HT1080 (cell line): ENCODE data around the gene AXIN1. TPM values are rescaled to one million over a fixed set of nuclear protein-coding genes. Genes with fewer than 3 reads are reported as not detected.
"Not testable (repeated sequence)": the region's sequence is repeated elsewhere in the genome, so short reads cannot be mapped to it uniquely, and the experiment has no call there.

Experiments used
- DNase-seq: peaks from one replicate; pipeline ENCODE4 v3.0.0-alpha.2; 2015; ENCODE audit warnings: low read depth
- total RNA-seq: library from RNA; depleted of rRNA; stranded (reverse); fragments of >200 nt; shearing (Covaris generic); gene quantifications from 2 replicates; pipeline ENCODE4 v1.2.3, GENCODE V29; 2014

The AXIN1 gene
- total RNA-seq, 1 experiment from 2014 or later, result 24.5 TPM

DNA sequence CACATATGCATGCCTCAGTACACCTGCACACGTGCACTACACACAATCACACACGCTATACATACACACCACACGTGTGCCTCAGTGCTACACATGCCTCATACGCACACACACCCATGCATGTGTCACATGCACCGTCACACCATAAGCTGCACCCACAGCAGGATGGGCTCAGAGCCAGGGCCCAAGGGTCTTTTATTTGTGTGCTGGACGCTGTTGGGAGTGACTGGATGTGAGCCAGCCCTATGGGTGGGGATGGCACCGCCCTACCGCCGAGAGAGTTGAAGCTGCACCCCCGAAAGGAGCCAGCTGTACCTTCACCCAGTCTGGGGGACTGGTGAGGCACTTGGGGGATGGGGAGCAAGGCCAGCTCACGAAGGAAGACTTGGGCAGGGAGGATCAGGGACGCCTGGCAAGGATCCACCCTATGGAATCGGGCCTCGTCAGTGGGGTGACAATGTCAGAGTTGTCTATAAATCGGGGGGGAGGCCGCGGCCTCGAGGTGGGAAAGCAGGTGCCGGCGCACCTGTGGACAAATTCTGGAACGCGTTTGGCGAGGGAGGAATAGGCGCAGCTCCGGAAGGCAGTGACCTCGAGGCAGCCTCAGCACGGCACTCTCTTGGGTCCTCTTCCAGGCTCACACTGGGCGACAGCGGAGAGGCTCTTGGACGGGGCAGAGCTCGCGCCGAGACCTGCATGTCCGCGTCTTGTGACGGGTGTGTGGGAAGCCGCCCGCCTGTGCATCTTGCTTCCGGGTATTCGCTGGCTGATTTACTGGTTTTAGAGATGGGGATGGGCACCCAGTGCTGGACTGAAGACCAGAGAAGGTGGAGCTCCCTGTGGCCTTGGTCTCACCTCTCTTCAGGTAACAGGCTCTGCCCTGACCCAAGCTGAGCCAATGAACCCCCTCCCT is 84.1 kb downstream of the AXIN1 start:
- no peak for DNase-seq

DNA sequence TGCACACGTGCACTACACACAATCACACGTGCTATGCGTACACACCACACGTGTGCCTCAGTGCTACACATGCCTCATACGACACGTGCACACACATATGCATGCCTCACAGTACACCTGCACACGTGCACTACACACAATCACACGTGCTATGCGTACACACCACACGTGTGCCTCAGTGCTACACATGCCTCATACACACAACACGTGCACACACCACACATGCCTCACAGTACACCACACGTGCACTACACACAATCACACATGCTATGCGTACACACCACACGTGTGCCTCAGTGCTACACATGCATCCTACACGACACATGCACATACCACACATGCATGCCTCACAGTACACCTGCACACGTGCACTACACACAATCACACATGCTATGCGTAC is 85.0 kb downstream of the AXIN1 start:
- not testable (repeated sequence) for DNase-seq

DNA sequence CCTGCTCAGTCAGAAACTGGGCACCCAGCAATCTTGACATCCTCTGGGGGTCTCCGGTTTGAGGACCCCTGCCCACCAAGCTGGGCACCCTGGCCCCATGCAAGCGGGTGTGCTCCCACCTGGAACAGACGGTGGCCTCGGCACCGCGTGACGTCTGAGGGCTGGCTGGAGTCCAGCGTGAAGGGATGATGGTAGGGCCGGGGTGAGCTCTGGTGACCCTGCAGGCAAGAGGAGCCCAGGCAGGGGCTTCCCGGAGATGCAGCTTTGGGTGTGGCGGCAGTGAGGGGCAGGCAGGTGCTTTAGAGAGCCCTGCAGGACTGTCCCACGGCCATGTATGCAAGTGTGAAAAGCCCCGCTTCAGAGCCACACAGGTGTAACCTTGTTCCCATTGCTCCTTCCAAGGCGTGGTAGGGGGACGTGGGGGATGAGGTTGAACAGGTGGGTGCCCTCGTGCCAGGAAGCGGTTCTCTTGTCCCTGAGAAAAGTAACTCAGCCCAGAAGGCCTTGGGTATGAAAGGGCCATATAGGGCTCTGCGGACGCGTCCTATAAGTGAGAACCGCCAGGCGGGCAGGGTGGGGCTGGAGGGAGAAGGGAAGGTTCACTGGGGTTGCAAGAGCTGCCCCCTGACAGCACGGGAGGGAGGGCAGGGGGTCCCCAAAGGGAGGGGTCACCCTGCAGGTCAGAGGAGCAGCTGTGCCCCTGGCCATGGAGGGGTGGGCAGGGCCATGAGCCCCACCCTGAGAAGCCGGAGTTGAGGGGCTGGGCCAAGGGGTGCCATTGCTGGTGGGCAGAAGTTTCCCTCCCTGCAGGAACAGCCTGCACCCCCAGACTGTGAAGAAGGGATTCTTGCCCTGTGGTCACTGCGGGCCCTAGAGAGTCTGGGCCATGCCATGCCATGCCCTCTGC is 86.0 kb downstream of the AXIN1 start:
- no peak for DNase-seq

DNA sequence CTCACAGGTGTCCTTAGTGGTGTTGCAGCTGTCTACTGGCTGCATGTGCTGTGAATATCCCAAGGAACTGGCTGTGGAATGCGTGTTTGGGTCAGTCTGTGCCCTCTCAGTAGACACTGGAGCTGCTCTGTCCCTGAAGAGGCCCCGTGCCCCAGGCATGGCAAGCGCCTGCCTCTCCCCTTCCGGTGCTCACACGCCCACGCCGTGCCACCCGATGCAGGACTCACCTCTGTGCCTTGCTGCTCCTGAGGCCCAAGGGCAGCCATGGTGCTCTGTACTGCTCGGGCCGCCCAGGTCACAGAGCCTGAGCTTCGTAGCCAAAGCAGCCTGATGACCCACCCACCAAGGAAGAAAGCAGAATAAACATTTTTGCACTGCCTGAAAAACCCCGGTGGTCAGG is 86.8 kb downstream of the AXIN1 start:
- no peak for DNase-seq

DNA sequence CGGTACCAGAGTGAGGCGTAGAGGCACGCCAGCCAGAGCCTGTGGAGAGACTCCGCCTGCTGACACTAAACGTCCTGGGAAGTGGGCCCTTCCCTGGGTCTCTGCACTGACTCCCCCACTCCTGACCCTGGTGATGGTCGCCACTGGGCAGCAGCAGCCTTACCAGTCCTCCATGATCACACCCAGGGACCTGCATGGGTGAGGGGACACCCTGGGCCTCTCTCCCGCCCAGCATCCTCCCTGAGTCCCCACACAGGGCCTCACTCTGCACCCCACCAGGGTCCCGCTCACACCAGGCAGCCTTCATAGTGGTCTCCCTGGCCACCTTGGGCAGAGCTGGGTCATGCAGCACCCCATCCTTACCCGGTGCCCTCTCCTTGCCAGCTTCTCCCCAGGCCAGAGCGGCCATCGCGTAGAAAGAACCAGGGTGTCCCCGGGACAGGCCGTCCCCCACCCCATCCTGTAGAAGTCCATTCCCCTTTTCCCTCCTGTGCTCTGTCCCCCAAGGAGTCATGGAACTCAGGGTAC is 87.5 kb downstream of the AXIN1 start:
- DNase-seq, result no peak

DNA sequence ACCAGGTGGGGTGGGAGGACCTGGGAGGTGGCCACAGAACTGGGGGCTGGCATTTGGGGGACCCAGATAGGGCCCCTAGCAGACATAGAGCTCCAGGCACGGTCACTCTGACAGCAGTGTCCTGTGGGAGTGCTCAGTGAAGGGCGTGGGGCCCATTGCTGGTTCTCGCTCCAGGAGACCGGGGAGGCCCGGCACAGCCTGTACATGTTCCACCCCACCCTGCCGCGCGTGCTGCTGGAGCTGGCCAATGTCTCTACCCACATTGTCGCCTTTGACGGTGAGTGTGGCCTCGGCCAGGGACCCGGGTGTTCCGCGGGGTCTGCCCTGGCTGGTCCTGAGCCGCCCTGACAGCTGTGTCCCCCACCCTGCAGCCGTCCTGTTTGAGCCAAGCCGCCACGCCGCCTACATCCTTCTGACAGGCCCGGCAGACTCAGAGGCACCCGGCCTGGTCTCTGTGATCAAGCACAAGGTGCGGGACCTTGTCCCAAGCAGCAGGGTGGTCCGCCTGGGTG is 88.0 kb downstream of the AXIN1 start:
- DNase-seq, result no peak

DNA sequence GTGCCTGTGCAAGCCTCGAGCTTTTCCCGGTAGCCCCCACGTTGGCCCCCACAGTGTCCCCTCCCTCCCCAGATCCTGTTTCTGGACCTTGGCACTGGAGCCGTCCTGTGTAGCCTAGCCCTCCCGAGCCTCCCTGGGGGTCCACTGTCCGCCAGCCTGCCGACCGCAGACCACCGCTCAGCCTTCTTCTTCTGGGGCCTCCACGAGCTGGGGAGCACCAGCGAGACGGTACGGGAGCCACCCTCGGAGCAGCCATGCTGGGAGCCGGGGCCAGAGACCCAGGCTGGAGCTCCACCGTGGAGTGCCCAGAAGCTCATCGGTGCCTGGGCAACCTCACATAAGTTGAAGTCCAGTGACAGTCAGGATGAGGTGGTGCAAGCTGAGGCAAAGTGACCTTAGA is 88.6 kb downstream of the AXIN1 start:
- no peak for DNase-seq

DNA sequence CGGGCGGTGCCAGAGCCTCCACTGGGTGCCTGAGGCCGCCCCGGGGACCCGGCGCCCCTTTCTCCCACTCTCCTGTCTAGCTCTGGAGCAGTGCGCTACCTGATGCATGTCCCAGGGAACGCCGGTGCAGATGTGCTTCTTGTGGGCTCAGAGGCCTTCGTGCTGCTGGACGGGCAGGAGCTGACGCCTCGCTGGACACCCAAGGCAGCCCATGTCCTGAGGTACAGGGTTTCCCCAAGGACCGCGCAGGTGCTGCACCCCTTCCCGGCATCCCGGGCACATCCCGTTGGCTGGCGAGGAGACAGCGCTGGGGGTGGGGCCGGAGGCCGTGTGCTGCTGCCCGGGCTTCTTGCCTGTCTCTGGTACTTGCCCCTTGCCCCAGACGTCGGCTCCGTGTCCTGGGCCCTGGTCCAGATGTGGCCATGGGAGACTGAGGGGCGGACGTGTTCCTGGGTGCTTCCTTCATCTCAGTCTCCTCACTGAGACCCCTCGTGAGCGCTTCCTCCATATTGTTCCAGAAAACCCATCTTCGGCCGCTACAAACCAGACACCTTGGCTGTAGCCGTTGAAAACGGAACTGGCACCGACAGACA is 89.2 kb downstream of the AXIN1 start:
- DNase-seq, result no peak

DNA sequence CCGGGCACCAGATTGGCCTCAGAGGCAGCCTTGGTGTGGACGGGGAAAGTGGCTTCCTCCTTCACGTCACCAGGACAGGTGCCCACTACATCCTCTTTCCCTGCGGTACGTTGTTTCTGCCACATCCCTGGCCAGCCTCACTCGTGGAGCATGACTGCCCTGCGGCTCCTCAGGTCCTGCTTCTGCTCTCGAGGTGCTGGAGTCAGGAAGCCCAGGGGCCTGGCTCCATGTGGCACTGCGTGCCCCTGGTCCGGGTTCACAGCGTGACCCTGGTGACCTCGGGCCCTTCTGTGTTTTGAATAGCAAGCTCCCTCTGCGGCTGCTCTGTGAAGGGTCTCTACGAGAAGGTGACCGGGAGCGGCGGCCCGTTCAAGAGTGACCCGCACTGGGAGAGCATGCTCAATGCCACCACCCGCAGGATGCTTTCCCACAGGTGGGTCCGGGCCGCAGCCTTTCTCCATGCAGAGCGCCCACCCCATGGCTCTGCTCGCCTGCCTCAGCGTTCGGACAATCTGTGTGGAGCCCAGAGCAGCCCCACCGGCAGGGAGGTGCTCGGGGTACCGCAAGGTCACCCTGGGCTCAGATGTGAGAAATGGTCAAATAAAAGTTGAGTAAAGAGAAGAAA is 90.3 kb downstream of the AXIN1 start:
- no peak for DNase-seq

DNA sequence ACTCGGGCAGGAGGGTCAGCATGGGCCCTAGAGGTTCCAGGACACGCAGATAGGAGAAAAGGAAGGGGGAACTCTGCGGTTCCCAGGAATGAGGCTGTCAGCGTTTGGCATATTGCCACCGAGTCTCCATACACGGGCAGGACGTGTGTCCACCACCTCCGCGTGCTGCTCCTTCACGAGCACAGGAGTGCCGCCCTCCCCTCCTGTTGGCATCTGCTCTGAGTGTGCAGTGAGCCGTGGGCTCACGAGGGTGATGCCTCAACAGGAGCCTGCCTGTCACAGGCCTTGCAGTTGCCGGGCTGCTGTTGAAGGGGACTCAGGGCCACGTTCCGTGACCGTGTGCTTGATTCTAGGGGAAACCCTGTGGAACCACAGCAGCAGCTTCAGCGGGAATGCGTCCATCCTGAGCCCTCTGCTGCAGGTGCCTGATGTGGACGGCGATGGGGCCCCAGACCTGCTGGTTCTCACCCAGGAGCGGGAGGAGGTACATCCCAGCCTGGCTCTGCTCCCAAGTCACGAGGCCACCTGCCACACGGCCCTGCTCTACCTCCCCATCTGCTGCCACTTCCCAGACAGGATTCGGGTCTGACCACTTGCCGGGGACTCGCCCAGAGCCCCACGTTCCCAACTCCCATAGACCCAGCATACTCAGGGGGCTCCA is 91.4 kb downstream of the AXIN1 start:
- no peak for DNase-seq

DNA sequence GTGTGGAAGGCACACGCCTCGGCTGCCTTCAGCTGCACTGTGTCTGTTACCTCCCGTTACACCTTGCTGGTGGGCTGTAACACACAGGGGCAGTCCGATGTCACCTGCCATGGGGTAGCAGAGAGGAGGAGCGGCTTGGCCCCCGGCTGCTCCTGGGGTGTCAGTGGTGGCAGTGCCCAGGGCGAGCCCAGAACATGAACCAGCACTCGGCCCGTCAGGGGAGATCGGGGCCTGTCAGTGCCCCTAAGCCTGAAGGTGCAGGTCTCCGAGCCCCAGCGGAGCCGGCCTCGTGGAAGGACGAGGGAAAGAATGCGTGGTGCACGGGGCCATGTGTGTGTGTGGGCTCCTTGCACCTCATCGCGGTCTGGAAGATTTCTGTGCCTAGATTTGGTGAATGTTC is 92.2 kb downstream of the AXIN1 start:
- no peak for DNase-seq

DNA sequence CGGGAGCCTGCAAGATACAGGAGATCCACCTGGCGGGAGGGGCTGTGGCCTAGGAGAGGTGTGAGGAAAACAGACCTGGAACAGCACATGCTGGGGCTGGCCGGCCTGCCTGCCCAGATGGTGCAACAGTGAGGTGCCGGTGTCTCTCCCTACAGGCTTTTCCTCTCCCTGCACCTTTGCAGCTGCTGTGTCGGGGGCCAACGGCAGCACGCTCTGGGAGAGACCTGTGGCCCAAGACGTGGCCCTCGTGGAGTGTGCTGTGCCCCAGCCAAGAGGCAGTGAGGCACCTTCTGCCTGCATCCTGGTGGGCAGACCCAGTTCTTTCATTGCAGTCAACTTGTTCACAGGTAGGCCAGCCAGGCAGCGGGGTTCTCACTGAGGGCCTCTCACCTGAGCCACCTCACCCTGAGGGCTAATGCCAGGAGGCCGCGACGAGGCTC is 92.7 kb downstream of the AXIN1 start:
- no peak for DNase-seq

DNA sequence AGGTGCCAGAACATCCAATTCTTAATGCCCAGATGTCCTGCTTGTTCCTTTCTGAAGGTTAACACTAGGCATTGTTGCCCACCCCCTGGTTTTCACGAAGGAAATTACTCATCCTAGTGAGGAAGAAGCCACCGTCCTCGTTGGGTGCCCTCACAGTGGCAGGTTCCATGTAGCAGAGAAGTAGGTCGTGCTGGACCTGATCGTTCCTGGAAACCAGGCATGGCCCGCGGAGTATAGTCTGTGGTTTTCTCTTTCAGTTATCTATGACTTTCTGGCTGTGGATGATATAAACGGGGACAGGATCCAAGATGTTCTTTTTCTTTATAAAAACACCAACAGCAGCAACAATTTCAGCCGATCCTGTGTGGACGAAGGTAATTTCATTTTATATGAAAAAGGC is 93.3 kb downstream of the AXIN1 start:
- DNase-seq, result no peak

DNA sequence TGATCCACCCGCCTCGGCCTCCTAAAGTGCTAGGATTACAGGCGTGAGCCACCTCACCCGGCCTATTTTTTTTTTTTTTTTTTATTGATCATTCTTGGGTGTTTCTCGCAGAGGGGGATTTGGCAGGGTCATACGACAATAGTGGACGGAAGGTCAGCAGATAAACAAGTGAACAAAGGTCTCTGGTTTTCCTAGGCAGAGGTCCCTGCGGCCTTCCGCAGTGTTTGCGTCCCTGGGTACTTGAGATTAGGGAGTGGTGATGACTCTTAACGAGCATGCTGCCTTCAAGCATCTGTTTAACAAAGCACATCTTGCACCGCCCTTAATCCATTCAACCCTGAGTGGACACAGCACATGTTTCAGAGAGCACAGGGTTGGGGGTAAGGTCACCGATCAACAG is 94.4 kb downstream of the AXIN1 start:
- DNase-seq, result not testable (repeated sequence)

DNA sequence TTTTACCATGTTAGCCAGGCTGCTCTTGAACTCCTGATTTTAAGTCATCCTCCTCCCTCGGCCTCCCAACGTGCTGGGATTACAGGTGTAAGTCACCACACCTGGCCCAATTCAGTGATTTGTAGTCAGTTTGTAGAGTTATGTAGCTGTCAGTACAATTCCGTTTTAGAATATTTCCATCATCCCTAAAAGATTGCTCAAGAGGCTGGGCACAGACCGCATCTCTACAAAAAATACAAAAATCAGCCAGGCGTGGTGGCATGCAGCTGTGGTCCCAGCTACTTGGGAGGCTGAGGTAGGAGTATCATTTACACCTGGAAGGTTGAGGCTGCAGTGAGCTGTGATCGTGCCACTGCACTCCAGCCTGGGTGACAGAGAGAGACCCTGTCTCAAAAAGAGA is 97.3 kb downstream of the AXIN1 start:
- no peak for DNase-seq

DNA sequence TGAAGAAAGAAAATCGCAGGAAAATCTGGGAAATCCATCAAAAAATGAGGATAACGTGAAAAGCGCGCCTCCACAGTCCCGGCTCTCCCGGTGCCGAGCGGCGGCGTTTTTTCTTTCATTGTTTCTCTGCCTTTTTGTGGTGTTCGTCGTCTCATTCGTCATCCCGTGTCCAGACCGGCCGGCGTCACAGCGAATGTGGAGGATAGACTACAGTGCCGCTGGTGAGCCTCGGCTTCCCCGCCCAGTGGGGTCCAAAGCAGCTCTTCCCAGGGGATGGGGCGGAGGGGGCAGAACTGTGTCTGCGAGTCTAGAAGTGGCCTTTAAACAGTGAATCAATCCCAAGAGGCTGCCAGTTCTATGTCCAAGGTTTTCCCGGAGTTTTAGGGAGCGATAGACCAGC is 98.1 kb downstream of the AXIN1 start:
- DNase-seq, result no peak

DNA sequence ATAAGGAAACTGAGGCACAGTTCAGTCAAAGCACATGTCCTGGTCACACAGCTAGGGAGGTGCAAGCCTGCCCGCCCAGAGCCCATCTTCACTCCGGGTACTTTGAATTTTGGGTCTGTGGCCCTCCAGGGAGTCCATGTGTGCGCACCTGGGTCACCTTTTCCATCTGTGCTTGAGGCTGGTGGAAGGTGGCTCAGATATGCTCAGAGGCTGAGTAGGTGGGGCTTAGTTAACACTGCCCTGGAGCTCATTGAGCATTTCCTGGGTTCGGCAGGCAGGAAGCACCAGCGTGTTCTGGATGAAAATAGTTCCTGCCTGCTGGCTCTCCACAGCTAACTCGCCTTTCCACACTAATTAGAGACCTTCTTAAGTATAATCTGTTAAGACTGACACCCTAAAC is 98.7 kb downstream of the AXIN1 start:
- no peak for DNase-seq

DNA sequence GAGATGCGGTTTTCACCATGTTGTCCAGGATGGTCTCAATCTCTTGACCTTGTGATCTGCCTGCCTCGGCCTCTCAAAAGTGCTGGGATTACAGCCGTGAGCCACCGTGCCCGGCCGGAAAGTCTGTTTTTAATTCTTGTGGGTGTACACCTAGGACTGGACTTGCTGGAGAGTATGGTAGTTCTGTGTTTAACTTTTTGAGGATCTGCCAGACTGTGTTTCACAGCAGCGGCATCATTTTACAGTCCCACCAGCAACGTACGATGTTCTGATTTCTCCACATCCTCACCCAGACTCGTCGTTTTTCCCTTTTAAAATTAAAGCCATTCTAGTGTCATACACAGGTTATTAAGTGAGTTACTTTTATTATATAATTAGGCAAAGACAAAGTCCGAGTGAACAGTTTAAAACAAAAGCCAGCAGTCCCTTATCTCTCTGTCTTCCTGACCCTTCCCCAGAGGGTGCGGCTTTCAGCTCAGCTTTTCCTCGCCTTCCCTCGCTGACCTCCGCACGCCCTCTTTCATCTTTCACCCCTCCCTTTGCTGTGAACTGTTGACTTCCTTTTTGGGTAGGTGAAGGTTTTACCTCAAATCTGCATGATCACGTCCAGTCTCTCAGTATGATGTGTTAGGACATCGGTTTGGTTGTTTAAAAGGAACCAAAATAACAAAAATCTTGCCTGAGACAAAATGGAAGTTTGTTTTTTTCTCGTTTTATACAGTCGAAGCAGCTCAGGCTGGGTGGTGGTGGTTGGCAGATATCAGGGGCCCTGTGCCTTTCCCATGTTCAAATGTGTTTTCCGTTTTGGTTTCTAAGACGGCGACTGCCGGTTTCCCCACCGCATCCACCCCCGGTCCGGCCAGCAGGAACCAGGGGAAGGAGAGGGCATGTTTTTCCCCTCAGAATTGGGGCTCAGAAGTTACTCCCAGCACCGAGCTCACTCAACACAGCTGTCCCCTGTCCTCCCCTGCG is 99.9 kb downstream of the AXIN1 start:
- DNase-seq, result no peak

DNA sequence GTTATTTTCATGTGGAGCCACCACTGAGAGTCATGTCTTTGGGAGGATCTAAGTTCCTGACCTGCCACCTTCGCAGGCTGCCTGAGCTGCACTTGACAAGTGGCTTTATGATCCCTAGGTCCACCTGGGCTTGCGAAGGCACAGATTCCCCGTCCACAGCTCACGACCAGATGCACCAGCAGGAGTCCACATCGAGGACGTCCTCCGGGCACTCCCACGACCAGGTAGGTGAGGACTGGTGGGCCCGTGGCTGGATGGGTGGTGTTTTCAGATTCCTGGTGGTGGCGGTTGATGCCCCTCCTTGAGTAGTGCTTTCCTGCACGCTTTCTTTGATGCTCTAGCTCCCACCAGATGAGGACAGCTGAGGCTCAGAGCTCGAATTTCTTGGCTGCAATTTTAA is 103.1 kb downstream of the AXIN1 start:
- DNase-seq, result no peak
